ENCODE data around the gene MED10.

MED10 gene

GRCh38 chr5:6399980-6400910 lies 21.9 kb upstream of the MED10 start:
- DNase-seq (ENCODE audit: low read depth, low spot score): no peak

DNA sequence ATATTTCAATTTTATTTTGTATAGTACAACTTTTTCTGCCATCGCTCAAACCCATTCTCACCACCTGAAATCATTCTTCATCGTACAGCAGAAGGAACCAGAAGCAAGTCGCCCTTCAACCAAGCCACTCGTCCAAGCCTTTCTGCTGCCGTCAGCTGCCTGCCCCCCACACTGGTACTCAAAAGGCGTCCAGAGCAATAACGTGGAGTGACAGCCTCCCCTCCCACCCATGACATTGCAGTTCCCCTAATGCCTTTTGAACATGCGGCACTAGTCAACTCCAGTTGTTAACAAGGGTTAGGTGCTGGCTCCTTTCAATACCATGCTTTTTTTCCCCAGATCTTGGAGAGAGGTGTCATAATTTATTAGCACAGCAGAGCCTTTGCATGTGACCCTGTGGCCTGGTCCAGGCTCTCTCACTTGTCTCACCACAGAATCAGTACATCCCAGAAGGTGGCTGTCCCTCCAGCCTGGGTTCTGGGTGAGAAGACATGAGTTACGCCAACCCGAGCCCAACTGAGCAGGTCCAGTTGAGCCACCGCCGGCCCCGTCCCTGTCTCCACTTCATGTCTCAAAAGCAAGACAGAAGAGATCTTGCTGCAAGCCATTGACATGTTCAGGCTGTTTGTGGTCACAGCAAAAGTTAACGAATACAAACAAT lies 20.4 kb upstream of the MED10 start:
- no peak for DNase-seq (ENCODE audit: low read depth, low spot score)

DNA sequence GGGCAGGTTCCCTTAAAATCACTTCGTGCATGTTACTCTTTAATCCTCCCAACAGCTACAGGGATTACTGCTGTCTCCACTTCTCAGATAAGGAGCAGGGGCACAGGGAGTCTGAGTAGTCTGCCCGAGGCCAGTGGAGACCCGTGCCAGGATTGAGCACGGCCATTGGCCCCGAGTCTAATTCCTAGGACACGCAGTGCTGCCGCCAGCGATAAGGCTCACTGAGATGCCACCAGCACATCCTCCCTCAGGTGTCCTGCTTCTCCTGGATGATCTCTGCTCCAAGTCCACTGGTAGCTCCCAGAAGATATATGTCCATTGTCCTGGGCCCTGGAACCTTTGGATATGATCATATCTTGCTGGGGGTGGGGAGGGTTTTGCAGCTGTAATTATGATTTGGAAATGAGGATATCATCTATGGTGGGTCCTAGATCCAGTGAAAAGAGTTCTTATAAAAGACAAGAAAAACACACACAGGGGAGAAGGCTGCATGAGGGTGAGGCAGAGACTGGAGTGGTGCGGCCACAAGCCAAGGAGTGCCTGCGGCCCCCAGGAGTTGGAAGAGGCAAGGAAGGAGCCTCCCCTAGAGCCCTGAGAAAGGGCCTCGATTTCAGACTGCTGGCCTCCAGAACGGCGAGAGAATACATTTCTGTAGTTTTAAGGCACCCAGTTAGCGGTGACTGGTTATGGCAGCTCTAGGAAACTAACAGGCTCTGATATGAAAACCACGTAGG lies 19.4 kb upstream of the MED10 start:
- no peak for DNase-seq (ENCODE audit: low read depth, low spot score)

GRCh38 chr5:6396836-6397535 lies 18.6 kb upstream of the MED10 start:
- no peak for DNase-seq (ENCODE audit: low read depth, low spot score)

DNA sequence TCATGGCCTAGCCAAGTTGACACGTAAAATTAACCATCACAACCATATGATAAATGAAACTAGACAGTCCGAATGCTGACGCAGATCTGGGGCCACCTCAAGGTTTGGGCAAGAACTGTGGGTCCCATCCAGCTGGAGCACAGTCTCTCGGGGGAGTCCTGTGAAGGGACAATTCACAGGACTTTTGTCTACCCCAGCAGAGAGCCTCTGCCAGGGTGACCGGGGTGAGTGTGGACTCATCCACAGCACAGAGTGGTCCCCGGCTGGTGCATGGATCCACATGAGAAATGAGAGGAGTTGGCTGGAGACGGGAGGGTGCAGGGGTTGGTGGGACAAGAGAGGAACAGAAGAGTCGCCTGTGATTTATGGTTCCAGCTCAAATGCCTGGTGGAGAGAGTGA lies 17.7 kb upstream of the MED10 start:
- no peak for DNase-seq (ENCODE audit: low read depth, low spot score)

- no peak for DNase-seq (ENCODE audit: low read depth, low spot score)
These were observed 17.3 kb upstream of the MED10 start for GRCh38 chr5:6395621-6396020.

GRCh38 chr5:6395102-6395445 lies 16.7 kb upstream of the MED10 start:
- DNase-seq (ENCODE audit: low read depth, low spot score): no peak

- DNase-seq (ENCODE audit: low read depth, low spot score): no peak
These were observed 16.2 kb upstream of the MED10 start for GRCh38 chr5:6394429-6395101.

DNA sequence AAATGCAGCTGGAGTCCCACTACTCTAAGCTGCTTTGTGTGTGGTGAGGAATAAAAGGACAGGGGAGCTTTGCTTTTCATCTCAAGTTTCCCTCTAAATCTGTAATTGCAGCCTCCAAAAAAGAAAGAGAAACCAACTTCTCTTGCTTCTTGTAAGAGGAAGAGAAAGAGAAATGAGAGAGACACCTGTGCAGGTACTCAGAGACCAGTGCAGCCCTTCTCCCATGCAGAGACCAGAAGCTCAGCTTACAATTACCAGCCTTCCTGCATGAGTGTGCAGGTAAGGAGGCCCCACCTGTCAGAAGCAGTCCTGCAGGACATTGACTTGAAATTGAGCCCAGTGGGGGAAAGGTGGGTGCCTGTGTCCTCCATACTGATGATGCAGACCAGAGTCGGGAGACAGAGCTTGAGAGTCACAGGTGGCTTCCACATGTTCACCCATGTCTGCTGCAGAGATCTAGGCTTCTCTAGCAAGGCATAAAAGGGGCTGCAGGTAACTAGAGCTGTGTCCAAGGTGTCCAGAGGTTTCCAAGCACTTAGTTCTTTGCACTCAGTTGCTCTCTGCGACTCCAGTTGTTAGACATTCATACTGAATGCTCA lies 15.3 kb upstream of the MED10 start:
- no peak for DNase-seq (ENCODE audit: low read depth, low spot score)

DNA sequence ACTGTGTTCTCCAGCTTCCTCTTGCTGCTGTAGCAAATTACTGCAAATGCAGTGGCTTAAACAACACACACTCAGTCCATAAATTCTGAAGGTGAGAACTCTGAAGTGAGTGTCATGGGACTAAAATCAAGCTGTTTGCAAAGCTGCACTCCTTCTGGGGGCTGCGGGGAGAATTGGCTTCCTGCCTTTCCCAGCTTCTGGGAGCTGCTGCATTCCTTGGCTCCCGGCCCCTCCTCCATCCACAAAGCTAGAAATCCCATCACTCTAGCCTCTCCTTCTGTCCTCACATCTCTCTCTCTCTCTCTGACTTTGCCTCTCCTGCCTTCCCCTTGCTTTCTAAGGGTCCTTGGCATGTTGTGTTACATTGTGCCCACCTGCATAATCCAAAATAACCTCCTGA lies 14.2 kb upstream of the MED10 start:
- DNase-seq (ENCODE audit: low read depth, low spot score): no peak

- no peak for DNase-seq (ENCODE audit: low read depth, low spot score)
These were observed 12.8 kb upstream of the MED10 start for GRCh38 chr5:6391151-6391550.

GRCh38 chr5:6389946-6390530 lies 11.7 kb upstream of the MED10 start:
- no peak for DNase-seq (ENCODE audit: low read depth, low spot score)

GRCh38 chr5:6389397-6389796 lies 11.1 kb upstream of the MED10 start:
- DNase-seq (ENCODE audit: low read depth, low spot score): no peak

GRCh38 chr5:6387970-6388369 lies 9.6 kb upstream of the MED10 start:
- no peak for DNase-seq (ENCODE audit: low read depth, low spot score)

DNA sequence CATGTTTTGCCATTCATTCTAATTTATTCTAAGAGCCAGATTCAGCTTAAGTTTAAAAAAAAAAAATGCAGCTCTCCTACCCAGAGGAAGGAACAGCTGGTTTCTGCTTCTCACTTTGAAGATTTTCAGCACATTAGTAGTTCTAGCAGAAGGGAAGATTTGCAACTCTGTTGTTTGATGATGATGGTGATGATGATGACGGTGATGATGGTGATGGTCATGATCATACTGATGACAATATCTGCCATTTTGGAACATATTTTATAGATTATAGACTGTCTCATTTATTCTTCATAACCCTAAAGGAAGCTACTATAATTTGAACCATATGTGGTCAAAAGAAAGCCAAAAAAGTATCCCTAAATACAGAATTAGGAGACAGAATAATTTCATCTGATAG lies 7.9 kb upstream of the MED10 start:
- DNase-seq (ENCODE audit: low read depth, low spot score): no peak

DNA sequence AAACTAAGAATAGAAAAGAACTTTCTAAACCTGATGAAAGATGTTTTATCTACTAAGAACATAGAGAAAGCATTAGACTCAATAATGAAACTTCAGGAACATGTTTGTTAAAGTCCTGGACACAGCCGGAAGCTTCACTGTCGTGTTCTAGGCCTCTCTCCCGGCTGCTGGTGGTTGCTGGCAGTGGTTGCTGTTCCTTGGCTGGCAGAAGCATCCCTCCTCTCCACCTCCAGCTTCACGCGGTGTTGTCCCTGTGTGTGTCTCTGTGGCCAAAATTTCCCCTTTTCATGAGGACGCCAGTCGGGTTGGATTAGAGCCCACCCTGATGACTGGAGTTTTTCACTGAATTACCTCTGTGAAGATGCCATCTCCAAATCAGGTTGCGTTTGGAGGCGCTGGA lies 6.5 kb upstream of the MED10 start:
- DNase-seq (ENCODE audit: low read depth, low spot score): no peak

DNA sequence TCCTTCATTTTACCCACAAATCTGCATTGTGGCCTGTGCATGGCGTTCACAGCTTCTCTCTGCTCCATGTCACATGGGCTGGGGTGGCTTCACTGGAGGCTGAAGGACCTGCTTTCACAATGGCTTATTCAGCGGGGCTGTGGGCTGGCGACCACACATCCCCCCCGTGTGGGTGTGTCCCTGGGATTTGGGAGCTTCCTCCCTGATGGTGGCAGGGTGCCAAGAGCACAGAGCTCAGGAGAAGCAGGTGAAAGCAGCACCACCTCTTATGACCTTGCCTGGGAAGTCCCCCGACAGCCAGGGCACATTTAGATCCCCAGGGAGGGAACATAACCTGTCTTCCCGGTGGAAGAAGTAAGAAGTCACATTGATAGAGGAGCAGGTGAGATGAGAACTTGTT lies 5.0 kb upstream of the MED10 start:
- DNase-seq (ENCODE audit: low read depth, low spot score): no peak

GRCh38 chr5:6379246-6379645 lies 899 bp upstream of the MED10 start:
- no peak for DNase-seq (ENCODE audit: low read depth, low spot score)

DNA sequence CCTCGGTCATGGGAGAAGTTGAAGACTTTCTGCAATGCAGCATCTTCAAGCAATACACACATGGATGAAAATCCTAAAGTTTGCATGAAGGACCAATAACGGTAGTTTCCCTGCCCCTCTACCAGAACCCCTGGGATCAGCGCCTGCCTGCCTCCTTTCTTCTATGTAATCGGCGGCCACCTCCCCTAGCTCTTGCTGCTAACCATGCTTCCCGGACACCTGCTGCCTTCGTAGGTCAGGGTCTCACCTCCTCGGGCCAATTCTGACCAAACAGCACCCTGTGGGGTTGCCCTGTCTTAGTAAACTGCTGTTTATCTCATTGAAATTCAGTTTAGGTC lies 388 bp upstream of the MED10 start:
- DNase-seq (ENCODE audit: low read depth, low spot score): no peak

DNA sequence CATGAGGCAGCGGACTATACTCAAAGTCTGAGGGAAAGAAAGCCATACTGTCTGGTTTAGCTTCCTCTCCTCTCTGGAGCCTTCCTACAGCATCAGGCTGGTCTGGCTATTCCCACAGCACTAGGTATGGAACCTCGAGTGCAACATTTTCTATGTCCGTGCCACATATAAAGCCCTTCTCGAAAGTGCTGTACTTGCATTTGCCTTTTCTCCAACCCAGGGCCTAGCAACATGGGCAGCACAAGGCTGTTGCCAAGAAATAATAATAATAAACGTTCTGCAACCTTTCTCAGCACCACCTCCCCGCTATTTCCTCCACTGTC lies 804 bp downstream of the MED10 start:
- no peak for DNase-seq (ENCODE audit: low read depth, low spot score)

GRCh38 chr5:6376974-6377520 lies 1.3 kb downstream of the MED10 start:
- no peak for DNase-seq (ENCODE audit: low read depth, low spot score)
